Activated CD4-positive, alpha-beta T cell treated with anti-CD3 and anti-CD28 coated beads, Interleukin-2, amount 10 ng/mL, durations not matched to agents 7 days and 5 days (primary cell): ENCODE measurements around the gene IER5. TPM values are rescaled to one million over a fixed set of nuclear protein-coding genes. Genes with fewer than 3 reads are reported as not detected.
A peak's percentile ranks its signal among the peaks of the same experiment; 100 is the strongest.

Source experiments
- CTCF ChIA-PET: fragments of 350-600 bp; sonication (Branson Sonifier 250); formaldehyde crosslinking; loops from one replicate; lab custom pipeline; 2021; ENCODE audit warnings: antibody characterized with exemption; lab: Charles Lee
- POLR2A ChIA-PET: fragments of 350-600 bp; sonication (Branson Sonifier 250); formaldehyde crosslinking; loops from one replicate; lab custom pipeline; 2021; ENCODE audit warnings: antibody characterized with exemption; lab: Charles Lee
- DNase-seq: peaks from one replicate; pipeline ENCODE4 v3.0.0-alpha.2; 2020
- H3K27ac Mint-ChIP-seq: one replicate; pipeline ENCODE4 v1.8.0; 2021; ENCODE audit warnings: mild to moderate bottlenecking, moderate library complexity, mixed read lengths
- H3K27me3 Mint-ChIP-seq: one replicate; pipeline ENCODE4 v1.8.0; 2021; ENCODE audit warnings: mixed read lengths
- H3K36me3 Mint-ChIP-seq: one replicate; pipeline ENCODE4 v1.8.0; 2021; ENCODE audit warnings: low read depth, mixed read lengths
- H3K4me1 Mint-ChIP-seq: one replicate; pipeline ENCODE4 v1.8.0; 2021; ENCODE audit warnings: mixed read lengths
- H3K4me3 Mint-ChIP-seq: one replicate; pipeline ENCODE4 v1.8.0; 2021; ENCODE audit warnings: mild to moderate bottlenecking, moderate library complexity, mixed read lengths
- H3K9me3 Mint-ChIP-seq: one replicate; pipeline ENCODE4 v1.8.0; 2021; ENCODE audit warnings: mixed read lengths
- total RNA-seq, 2 experiments: library from RNA; stranded (reverse); gene quantifications; one replicate each; pipeline ENCODE4 v1.2.3, GENCODE V29; 2021

Gene IER5
- total RNA-seq, 2 experiments from 2014 or later, result 20.3 to 24.9 TPM

DNA sequence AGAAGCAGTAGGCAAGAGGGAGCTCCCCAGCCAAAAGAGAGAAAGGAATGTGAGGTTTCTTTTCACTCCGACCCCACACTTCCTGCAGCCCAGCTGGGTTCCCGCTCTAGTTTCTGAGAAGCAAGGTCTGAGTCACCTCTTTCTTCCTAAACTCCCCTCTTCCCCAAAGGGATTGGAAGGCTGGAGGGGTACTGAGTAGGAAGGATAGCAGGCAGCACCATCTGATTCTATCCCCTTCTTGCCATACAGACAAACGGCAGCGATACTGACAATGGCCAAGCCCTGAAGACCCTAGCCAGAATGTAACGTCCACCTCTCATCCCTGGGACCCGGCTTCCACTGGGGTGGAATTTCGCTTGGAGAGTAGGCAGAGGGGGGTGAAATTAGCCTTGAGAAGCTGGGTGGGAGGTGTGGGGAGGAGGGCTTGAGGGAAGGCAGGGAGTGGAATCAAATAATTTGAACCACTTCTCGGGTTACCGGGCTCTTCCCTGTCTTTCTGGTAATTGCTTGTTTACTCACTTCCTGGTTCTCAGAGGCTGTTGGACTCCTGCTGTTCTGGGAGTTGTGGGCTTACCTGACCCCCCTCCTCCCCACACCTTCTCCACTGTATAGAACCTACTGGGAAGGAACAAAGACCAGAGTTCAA, 13.2 kb downstream of the IER5 start:
- H3K27me3 Mint-ChIP-seq, result peaks cover 9% of the 10 kb centered on the region
- H3K4me3 Mint-ChIP-seq, result no peak overlapping the region
- no peaks in the 10 kb centered on the region for H3K9me3 Mint-ChIP-seq
- H3K4me1 Mint-ChIP-seq, result peaks cover 84% of the 10 kb centered on the region
- H3K27ac Mint-ChIP-seq, result no peak overlapping the region
- no peak for DNase-seq
- ChIA-PET CTCF (interaction anchor here (1.0 to 5.8 kb wide), 5 partner anchors 9 to 42 kb away, joined by 3 to 30 read pairs (median 4); partner anchors contain the start of gene IER5), POLR2A (interaction anchor here (0.7 kb wide), 1 partner anchor 275 kb away, joined by 3 read pairs; no protein-coding TSS in a partner anchor)
- H3K36me3 Mint-ChIP-seq, result peaks cover 1% of the 10 kb centered on the region

DNA sequence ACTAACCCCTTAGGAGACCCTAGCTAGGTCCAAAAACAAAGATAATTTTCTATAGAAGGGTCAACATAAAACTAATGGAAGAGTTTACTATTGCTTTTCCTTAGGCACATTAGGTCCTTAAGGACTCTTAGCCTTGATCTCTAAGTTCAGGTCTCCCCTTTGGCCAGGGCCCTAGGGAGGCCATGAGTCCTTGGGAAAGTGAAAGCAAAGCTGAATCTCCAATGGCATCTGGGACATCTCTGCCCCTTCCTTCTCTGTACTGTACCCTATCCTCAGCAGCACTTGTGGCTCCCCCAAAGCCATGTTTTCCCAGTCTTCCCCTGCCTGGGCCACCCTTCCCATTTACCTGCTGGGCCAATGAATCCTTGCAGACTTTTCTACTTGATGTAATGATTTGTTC, 14.3 kb downstream of the IER5 start:
- no peaks in the 10 kb centered on the region for H3K9me3 Mint-ChIP-seq
- peaks cover 86% of the 10 kb centered on the region for H3K4me1 Mint-ChIP-seq
- ChIA-PET CTCF (interaction anchor here (0.6 to 3.2 kb wide), 4 partner anchors 12 to 1824 kb away, joined by 4 to 20 read pairs (median 9); no protein-coding TSS in a partner anchor), POLR2A (no interaction called here)
- H3K36me3 Mint-ChIP-seq, result no peaks in the 10 kb centered on the region
- H3K27ac Mint-ChIP-seq, result no peak overlapping the region
- no peak overlapping the region for H3K4me3 Mint-ChIP-seq
- H3K27me3 Mint-ChIP-seq, result peaks cover 20% of the 10 kb centered on the region
- DNase-seq, result no peak

DNA sequence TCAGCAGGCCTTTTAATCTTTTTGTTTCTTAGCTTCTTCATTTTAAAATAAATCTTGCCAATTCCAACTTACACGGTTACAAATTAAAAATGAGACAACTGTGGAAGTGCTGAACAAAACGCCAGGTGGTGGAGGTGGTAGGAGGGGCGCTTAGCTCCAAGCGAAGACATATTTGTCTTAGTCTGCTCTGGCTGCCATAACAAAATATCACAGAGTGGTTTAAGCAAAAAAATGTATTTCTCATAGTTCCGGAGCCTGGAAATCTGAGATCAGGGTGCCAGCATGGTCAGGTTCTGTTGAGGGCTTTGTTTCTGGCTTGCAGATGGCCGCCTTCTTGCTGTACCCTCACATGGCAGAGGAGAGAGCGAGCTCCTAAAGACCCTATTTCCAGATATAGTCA, 14.9 kb downstream of the IER5 start:
- no peak for DNase-seq
- ChIA-PET POLR2A (no interaction called here), CTCF (interaction anchor here (1.0 to 3.2 kb wide), 4 partner anchors 12 to 38 kb away, joined by 3 to 20 read pairs (median 10); no protein-coding TSS in a partner anchor)
- H3K9me3 Mint-ChIP-seq, result no peaks in the 10 kb centered on the region
- H3K27ac Mint-ChIP-seq, result peak overlapping the region; percentile 61
- H3K27me3 Mint-ChIP-seq, result peaks cover 25% of the 10 kb centered on the region
- no peaks in the 10 kb centered on the region for H3K36me3 Mint-ChIP-seq
- peaks cover 83% of the 10 kb centered on the region for H3K4me1 Mint-ChIP-seq
- H3K4me3 Mint-ChIP-seq, result no peak overlapping the region

DNA sequence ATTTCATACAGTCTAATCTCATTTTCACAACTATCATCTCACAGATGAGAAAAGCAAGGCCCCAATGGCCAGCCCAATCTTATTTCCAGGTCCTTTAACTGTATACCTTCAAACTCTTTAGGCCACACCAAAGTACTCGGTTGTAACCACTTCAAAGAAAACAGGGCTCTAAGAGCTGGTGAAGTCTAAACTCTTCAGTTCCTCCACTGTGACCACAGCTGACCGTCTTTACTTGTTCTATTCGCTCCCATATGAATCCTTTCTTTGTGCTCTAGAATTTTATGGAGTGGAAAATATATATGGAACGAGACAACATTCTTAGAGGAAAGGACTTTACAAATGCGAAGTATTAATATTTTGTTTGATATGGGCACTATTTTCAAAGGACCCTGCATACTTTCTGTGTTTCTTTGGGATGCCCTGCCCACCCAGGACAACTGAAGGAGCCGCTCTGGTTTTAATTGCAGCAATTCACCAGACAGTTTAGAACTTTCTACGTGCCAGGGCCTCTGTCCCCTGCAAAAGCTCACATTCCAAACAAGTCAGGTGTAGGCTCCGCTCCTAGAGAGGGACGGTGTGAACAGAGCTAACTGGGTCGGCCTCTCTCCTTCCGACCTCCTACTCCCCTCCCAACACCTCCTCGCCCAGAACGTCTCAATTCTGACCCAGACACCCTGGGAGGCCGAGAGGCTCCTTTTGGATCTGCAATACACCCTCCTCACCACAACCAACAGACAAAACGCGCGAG, 15.7 kb downstream of the IER5 start:
- POLR2A ChIA-PET, result interaction anchor here (1.1 kb wide), 1 partner anchor 14 kb away, joined by 3 read pairs; no protein-coding TSS in a partner anchor
- Mint-ChIP-seq H3K36me3 (no peaks in the 10 kb centered on the region), H3K4me1 (peaks cover 78% of the 10 kb centered on the region), H3K4me3 (peak overlapping the region; percentile 78), H3K9me3 (no peaks in the 10 kb centered on the region), H3K27ac (peak overlapping the region; percentile 81), H3K27me3 (peaks cover 29% of the 10 kb centered on the region)
- DNase-seq, result no peak
- CTCF ChIA-PET, result interaction anchor here (1.0 to 4.8 kb wide), 14 partner anchors 13 to 71 kb away, joined by 3 to 31 read pairs (median 5); partner anchors contain the start of gene MR1

DNA sequence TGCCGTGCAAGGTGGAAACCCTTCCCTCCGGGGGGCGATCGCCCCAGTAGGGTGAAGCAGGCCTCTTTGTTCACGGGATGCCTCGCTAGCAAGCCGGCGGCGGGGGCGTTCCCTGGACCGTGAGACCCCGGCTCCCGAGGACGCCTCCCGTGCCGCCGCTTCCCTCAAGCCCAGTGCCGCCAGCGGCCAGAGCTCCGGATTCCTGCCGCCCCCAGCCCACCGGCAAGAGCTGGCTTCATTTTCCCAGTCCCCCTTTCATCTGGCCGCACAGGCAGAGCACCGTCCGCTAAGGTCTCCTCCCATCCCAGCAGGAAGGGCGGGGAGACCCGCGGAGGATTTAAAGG, 16.3 kb downstream of the IER5 start:
- no peaks in the 10 kb centered on the region for H3K9me3 Mint-ChIP-seq
- DNase-seq, result peak; percentile 44
- peaks cover 74% of the 10 kb centered on the region for H3K4me1 Mint-ChIP-seq
- peak overlapping the region; percentile 81 for H3K27ac Mint-ChIP-seq
- H3K27me3 Mint-ChIP-seq, result peaks cover 34% of the 10 kb centered on the region
- POLR2A ChIA-PET, result interaction anchor here (1.1 kb wide), 1 partner anchor 14 kb away, joined by 3 read pairs; no protein-coding TSS in a partner anchor
- peak overlapping the region; percentile 78 for H3K4me3 Mint-ChIP-seq
- H3K36me3 Mint-ChIP-seq, result no peaks in the 10 kb centered on the region
- CTCF ChIA-PET, result interaction anchor here (0.9 to 4.8 kb wide), 17 partner anchors 9 to 72 kb away, joined by 3 to 31 read pairs (median 5); partner anchors contain the start of gene MR1

DNA sequence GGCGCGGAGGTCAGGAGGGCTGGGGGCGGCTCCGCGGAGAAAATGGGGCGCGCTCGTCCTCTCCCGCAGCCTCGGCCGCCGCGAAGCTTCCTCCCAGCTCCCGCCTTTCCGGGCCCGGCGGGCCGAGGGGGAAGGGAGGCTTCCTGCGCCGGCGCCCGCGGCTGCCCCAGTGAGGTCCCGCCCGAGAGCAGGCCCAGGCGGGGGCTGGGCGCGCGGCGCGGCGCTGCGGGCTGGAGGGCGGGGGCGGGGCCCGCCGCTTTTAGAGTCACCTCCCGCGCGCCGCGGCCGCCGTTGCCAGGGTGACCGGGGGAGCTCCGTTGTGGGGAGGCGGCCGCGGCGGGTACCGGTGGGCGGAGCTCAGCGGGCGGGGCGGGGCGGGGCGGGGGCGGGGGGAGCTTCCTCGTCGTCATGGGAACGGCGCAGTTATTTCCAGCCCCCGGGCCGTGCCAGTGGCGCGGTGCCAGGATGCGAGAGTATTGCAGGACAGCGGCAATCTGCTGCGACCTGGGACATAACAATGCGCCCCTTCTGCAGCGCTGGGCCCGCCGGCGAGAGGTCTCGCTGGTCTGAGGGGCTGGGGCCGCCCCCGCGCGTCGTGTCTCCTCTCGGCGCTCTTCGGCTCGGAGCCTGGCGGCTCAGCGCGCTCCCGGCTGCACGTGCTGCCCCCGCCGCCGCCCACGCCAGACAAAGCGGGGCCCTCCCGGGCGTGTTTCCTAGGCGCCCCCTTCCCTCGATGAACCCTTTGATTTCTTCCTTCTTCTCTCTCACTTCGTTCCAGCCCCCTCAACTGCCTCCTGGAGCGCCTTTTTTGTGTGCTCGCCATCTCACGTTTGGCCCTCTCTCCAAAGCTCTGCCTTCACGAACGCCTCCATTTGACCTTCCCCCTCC, 16.9 kb downstream of the IER5 start:
- Mint-ChIP-seq H3K4me3 (peak overlapping the region; percentile 78), H3K4me1 (peaks cover 68% of the 10 kb centered on the region), H3K27ac (peak overlapping the region; percentile 81), H3K36me3 (no peaks in the 10 kb centered on the region), H3K9me3 (no peaks in the 10 kb centered on the region), H3K27me3 (peaks cover 39% of the 10 kb centered on the region)
- CTCF ChIA-PET, result interaction anchor here (0.9 to 4.8 kb wide), 18 partner anchors 9 to 72 kb away, joined by 3 to 31 read pairs (median 4); partner anchors contain the start of gene MR1
- POLR2A ChIA-PET, result interaction anchor here (0.6 to 1.1 kb wide), 2 partner anchors 15 to 208 kb away, joined by 3 read pairs; no protein-coding TSS in a partner anchor
- DNase-seq, result peak; percentile 93

DNA sequence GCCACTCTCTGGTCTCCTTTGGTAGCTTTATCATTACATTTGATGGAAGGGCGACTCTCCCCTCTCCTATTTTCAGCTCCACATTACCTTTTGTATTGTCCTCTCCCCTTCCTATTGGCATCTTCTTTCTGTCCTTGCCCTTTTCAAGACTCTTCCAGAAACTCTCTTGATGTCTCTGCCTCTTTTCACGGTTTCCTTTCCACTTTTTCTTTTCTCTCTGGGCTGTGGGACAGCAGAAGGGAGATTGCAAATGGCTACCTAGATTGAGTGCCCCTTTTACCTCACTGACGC, 17.5 kb downstream of the IER5 start:
- Mint-ChIP-seq H3K36me3 (no peaks in the 10 kb centered on the region), H3K27me3 (peaks cover 45% of the 10 kb centered on the region), H3K9me3 (no peaks in the 10 kb centered on the region), H3K4me1 (peaks cover 62% of the 10 kb centered on the region), H3K4me3 (peak overlapping the region; percentile 71), H3K27ac (no peak overlapping the region)
- ChIA-PET CTCF (interaction anchor here (1.1 to 4.8 kb wide), 9 partner anchors 11 to 73 kb away, joined by 3 to 31 read pairs (median 6); partner anchors contain the start of gene MR1), POLR2A (no interaction called here)
- DNase-seq, result no peak

DNA sequence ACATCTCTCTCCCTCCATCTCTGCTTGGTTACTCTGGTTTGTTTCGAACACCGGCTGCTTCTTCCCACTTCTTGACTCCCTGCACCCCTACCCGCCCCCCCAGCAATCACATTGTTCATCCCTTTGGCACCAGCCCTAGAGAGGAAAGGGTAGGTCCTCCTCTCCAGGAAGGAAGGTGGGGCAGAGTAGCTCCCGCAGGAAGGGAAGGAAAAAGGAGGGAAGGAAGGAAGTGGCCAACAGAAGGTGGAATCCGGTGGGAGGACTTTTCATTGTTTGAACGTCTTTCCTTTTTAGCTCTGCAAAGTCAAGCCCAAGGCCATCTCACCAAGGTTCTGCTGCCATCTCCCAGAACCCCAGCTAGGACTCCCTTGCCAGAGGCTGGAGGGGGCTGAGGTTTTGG, 18.0 kb downstream of the IER5 start:
- Mint-ChIP-seq H3K9me3 (no peaks in the 10 kb centered on the region), H3K4me3 (peak overlapping the region; percentile 11), H3K36me3 (no peaks in the 10 kb centered on the region), H3K27ac (no peak overlapping the region), H3K4me1 (peaks cover 57% of the 10 kb centered on the region), H3K27me3 (peaks cover 50% of the 10 kb centered on the region)
- no peak for DNase-seq
- POLR2A ChIA-PET, result no interaction called here
- CTCF ChIA-PET, result interaction anchor here (1.2 to 4.8 kb wide), 9 partner anchors 9 to 73 kb away, joined by 3 to 31 read pairs (median 6); partner anchors contain the start of gene MR1

DNA sequence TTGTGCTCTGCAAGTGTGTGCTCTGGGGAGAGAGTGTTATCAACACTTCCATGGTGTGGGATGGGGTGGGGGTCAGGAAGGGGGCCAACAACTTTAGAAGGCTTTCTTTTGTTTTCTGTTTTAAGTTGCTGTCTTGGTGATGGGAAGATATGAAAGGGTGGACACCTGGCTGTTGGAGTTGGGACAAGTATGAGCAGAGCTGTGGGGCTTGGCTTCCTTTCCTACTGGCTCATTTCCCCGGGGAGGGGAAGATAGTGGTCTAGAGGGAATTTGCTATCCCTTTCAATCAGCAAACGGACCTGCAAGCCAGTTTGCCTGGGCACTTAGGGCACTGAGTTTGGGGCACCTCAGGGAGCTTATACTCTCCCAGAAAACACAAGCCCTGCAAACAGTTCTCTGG, 19.2 kb downstream of the IER5 start:
- no peaks in the 10 kb centered on the region for H3K36me3 Mint-ChIP-seq
- H3K9me3 Mint-ChIP-seq, result no peaks in the 10 kb centered on the region
- peaks cover 53% of the 10 kb centered on the region for H3K27me3 Mint-ChIP-seq
- peaks cover 48% of the 10 kb centered on the region for H3K4me1 Mint-ChIP-seq
- POLR2A ChIA-PET, result no interaction called here
- no peak overlapping the region for H3K4me3 Mint-ChIP-seq
- H3K27ac Mint-ChIP-seq, result peak overlapping the region; percentile 55
- DNase-seq, result no peak
- CTCF ChIA-PET, result interaction anchor here (0.9 to 4.8 kb wide), 9 partner anchors 9 to 89 kb away, joined by 3 to 31 read pairs (median 5); no protein-coding TSS in a partner anchor

DNA sequence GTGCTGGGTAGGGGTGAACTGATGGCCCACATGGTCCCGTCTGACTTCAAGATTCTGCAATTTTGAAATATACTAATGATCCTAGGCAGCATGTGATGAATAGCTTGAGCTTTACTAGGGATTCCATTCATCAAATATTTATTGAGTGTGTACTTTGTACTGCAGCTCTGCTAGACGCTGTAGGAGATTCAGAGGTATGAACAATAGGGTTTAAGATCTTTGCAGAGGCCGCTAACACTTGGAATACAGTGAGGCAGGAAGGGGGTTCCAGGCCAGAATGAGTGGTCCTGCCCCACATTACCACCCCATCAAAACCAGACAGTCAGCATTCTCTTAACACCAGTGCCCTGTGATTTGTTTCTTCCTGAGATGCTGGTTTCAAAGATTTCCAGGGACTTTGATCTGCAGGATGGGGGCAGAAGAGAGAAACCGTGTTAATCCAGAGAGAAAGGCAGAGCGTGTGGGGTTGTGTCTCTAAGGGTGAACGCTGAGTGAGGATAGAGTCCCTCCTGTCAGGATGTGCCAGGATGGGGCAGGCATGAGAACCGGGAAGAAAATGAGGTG, 19.9 kb downstream of the IER5 start:
- CTCF ChIA-PET, result interaction anchor here (1.0 to 4.8 kb wide), 5 partner anchors 8 to 39 kb away, joined by 3 to 31 read pairs (median 6); no protein-coding TSS in a partner anchor

DNA sequence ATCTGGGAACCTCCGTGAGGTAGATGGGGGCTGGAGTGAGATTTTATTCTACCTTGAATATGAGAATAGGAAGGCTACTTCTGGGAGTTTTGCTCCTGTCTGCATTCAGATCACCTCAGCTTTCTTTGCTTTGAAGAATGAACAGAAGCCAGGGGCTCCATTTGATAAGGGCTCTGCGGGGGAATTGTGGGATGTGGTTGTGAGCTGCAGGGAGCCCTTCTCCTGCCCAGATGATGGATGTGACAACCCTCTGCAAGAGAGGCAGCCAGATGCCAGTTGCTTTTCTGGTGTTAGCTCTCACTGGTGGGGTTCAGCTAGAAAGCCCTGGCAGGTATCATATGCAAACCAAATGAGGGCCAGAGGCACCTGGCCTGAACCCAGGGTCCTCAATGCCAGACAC, 21.5 kb downstream of the IER5 start:
- DNase-seq, result no peak
- Mint-ChIP-seq H3K4me1 (peaks cover 29% of the 10 kb centered on the region), H3K36me3 (no peaks in the 10 kb centered on the region), H3K27me3 (peaks cover 53% of the 10 kb centered on the region), H3K9me3 (no peaks in the 10 kb centered on the region), H3K27ac (no peak overlapping the region), H3K4me3 (no peak overlapping the region)
- CTCF ChIA-PET, result interaction anchor here (0.5 to 2.0 kb wide), 10 partner anchors 9 to 580 kb away, joined by 3 to 6 read pairs (median 4); no protein-coding TSS in a partner anchor
- POLR2A ChIA-PET, result no interaction called here

More for the DNA sequence above, 19.9 kb downstream of the IER5 start:
- no peak overlapping the region for H3K4me3 Mint-ChIP-seq
- no peak overlapping the region for H3K27ac Mint-ChIP-seq
- DNase-seq, result no peak
- no peaks in the 10 kb centered on the region for H3K9me3 Mint-ChIP-seq
- no peaks in the 10 kb centered on the region for H3K36me3 Mint-ChIP-seq
- peaks cover 42% of the 10 kb centered on the region for H3K4me1 Mint-ChIP-seq
- peaks cover 53% of the 10 kb centered on the region for H3K27me3 Mint-ChIP-seq
- POLR2A ChIA-PET, result no interaction called here
